ENCODE measurements around the gene FUOM.

The FUOM gene

GRCh38 chr10:133306097-133306476 lies 51.7 kb downstream of the FUOM start:
- no peak for TF ChIP-seq Cebpa-rat (IDR thresholded peaks at IDR 0.05)
- Histone ChIP-seq H3K4me1 (peaks cover 25 to 50% (median 39%) of the 10 kb centered on the region in 10 experiments), H3K27me3 (no peaks in the 10 kb centered on the region), H3K27ac (peak overlapping the region in 9 of 11 experiments; percentile 6 to 96 (median 29); a peak in 13 of 22 replicates), H3K36me3 (peaks cover 37 to 61% (median 47%) of the 10 kb centered on the region in 11 experiments), H3K9ac (peak overlapping the region in 8 of 11 experiments; percentile 10 to 98 (median 56); a peak in 11 of 22 replicates), H3K4me3 (no peak overlapping the region), H4K20me1 (peaks cover 61 to 93% (median 85%) of the 10 kb centered on the region in 11 experiments), H3K9me3 (replicated peaks in 1 of 11) (no peaks in the 10 kb centered on the region), H3K4me2 (peak overlapping the region in 7 of 11 experiments; percentile 34 to 98 (median 94); a peak in 13 of 22 replicates)

Measured in BLaER1 treated with 17β-estradiol and CSF1 and Interleukin-3, amounts not matched to agents 10 nM and 100 nM (cell line).